PFSK-1 (cell line): ENCODE measurements around the gene DYNC2H1.

Source experiments
- FOXP2 ChIP-seq: optimal IDR thresholded peaks from 2 replicates; pipeline ENCODE3; 2011; ENCODE audit warnings: borderline replicate concordance, control low read depth, inconsistent platforms; ENCODE audit not compliant: insufficient read depth; ENCODE audit errors: extremely low read length, extremely low read depth
- POLR2AphosphoS5 ChIP-seq: IDR thresholded peaks from 2 replicates; pipeline ENCODE4 v1.6.1; 2012; ENCODE audit warnings: low read depth, mild to moderate bottlenecking, control low read depth, low read length, moderate library complexity
- REST ChIP-seq, 2 experiments: IDR thresholded peaks; 2 replicates each; pipeline versions ENCODE4 v1.6.1 to v1.8.0; 2011 to 2012; ENCODE audit warnings: low read depth in 2 of 2, low read length in 2 of 2, control low read depth in 1 of 2, inconsistent platforms in 1 of 2, mild to moderate bottlenecking in 1 of 2, moderate library complexity in 1 of 2; ENCODE audit not compliant: insufficient read depth in 1 of 2
- TAF1 ChIP-seq: IDR thresholded peaks from 2 replicates; pipeline ENCODE4 v1.6.1; 2012; ENCODE audit warnings: low read length, control low read depth, borderline replicate concordance; ENCODE audit not compliant: insufficient read depth

GRCh38 chr11:103295704-103296103, 186.5 kb downstream of the DYNC2H1 start:
- TF ChIP-seq REST (IDR thresholded peaks at IDR 0.05; ENCODE audit: insufficient read depth in 1 of 2, low read depth in 2 of 2, low read length in 2 of 2) (no peak), POLR2AphosphoS5 (no peak), TAF1 (no peak), FOXP2 (no peak)
